GM19023 (cell line): Measurements from ENCODE around the gene ATP2A2.

ENCODE experiments used
- ATAC-seq: cut with Tn5 transposase; IDR thresholded peaks from one replicate; pipeline ENCODE4 v1.9.1; 2021; ENCODE audit warnings: mild to moderate bottlenecking, moderate library complexity; ENCODE audit not compliant: unreplicated experiment

ATP2A2 gene

DNA sequence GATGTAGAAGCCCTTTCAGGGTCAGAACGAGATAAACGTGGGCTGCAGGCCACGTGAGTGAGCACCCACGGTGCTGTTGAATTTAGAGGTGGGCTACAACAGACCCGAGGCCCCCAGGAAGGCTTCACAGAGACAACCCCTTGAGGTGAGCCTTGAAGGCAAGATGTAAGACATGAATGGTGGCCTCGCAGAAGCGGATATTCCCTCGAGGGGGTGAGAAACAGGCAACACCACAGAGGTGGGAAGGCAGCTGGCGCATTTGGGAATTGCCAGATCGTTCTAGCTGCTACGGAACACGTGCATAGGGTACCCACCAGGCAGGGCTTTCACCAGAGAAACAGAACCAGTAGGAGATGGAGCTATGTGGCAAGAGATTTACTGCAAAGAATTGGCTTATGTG is 22.6 kb upstream of the ATP2A2 start:
- ATAC-seq = no peak

DNA sequence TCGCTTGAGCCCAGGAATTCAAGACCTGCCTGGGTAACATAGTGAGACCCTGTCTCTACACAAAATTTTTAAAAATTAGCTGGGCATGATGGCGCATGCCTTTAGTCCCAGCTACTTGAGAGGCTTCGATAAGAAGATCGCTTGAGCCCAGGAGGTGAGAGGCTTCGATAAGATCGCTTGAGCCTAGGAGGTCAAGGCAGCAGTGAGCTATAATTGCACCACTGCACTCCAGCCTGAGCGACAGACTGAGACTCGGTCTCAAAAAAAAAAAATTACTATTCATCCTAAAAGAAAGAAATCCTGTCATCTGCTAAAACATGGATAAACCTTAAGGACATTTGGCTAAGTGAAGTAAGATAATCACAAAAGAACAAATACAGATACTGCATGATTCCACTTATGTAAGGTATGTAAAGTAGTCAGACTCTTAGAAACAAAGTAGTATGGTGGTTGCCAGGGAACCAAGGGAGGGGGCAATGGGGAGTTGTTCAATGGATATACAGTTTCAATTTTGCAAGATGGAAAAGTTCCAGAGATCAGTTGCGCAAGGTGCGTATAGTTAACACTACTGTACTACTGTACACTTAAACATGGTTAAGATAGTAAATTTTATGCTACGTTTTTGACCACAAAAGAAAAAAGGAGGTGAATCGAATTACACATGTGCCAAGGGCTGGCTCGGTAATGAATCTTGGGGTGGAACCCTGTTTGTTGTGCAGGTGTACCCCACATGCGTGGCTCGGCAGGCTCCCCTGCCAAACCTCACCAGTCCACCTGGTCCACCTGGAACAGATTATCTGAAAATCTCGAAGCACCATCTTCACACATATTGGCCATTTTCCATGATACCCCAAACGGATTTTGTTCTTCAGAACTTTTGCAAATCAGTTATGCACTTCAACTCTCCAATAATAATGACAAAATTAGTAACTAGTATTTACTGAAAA is 18.3 kb upstream of the ATP2A2 start:
- ATAC-seq = no peak

DNA sequence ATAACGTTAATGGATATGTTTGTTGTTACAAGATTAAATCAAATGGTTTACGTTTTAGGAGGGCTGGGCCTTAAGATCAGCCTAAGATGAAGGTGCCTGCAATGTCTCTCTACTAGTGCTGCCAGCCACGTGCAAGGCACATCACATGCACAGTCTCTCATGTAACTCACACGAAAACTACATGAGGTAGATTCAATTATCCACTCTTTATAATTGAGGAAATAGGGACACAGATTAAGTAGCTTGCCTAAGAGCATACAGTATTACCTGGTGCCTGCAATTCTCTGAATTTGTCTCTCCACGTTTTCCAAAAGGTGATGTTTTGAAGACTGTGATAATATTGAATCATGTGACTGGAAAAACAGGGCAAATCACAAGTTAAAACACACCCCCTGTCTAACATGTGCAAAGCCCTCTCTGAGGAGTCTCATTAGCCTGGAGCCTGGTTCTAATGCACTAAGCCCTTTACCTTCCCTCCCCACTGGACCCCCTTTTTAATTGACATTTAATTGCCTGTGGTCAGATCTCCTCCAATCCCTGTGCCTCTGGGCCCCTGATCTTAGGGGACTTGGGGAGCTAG is 14.6 kb upstream of the ATP2A2 start:
- no peak for ATAC-seq

DNA sequence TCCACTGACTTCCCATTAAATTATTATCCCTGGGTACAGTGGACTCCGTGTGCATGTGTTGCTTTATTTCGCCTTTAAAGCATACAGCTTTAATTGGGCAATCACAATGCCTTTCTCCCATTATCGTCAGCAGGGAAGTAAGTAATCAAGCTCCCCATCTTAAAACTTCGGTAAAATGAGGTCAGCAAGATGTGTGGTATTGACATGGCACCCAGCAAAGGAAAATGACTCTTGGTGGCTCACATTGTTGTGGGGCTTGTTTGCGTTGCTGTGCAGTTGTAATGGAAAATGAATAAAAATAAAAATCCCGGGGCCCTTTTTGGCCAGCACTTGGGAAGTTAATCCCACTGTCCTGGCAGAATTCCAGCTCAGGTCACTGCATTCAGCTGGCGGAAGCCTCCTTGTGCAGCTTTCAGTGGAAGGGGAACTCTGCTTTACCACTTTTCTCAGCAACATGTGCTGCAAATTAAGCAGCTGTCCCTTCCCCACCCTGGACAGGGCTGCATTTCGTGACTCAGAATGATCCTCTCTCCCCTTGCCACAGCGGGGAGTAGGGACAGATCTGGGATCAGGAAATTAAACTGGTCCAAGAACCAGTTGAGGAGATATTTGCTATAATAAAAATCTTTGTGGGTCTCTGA is 13.9 kb upstream of the ATP2A2 start:
- no peak for ATAC-seq

DNA sequence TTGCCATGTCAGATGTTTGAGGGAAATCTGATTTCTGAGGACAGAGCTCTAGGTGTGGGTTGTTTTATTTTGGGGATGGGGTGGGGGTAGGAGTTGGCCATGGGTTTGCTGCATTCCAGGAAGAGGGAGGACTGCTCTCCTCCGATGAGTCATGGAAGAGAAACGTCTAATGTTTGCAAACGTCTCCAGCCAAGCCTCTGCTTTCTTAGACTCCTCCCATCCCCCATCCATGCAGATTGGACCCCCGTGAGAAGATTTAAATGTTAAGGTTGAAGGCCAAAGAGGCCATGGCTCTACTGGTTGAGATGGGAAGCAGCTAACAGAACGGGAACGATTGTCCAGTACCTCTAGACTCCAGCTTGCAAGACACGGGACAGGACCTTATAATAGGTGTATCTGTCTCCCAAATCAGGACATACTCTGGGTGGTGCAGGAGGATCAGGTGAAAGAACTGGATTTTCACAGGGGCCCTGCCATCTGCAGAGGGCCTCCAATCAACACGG is 11.4 kb upstream of the ATP2A2 start:
- ATAC-seq = no peak

DNA sequence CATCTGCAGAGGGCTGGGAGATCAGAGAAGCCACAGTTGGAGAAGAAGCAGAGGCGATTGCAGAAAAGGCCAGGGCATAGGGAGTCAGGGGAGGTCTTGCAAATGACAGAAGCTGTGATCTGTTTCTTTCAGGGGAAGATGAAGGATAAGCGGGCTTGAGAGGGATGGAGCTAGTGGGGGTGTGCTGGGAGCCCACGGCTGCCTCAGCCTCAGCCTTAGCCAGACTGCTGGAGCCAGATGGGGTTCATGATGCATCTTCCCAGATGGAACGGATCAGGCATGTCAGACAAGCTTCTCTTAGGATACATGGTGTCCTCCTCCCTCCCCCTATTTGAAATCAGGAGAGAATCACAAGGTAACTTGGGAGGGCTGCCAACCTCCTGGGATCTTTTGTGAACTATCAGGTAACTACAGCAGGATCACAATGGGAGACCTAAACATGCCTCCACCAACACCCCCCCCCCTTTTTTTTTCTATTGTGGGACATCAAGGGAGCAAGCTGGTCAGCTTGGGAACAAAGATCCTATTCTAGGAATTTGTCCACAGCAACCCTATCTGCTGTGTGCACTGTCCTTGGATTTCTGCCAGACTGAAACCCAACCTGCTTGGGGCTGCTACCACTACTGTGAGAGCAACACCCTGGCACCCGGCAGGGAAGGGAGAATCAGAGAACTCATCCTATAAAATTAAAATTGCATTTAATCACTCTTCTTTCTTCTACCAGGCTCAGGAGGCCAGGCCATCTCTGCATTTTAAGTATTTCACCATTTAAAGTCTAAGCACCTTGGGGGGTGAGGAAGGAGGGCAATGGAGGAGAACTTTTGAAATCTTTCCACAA is 10.7 kb upstream of the ATP2A2 start:
- ATAC-seq = no peak

DNA sequence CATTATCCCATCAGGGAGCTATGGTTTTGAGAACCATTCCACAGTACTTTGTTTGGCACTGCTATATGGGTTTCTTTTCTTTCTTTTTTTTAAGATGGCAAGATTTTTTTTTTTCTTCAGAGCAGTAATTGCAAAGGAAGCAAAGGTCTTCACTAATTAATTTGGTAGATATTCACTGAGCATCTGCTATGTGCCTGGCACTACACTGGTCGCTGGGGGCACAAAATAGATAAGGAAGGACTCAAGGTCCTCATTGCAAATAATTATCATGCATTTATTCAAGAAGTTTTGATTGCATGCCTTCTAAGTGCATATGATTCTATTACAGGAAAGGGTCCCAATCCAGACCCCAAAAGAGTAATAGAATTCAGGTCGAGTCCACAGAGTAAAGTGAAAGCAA is 10.0 kb upstream of the ATP2A2 start:
- ATAC-seq = no peak

DNA sequence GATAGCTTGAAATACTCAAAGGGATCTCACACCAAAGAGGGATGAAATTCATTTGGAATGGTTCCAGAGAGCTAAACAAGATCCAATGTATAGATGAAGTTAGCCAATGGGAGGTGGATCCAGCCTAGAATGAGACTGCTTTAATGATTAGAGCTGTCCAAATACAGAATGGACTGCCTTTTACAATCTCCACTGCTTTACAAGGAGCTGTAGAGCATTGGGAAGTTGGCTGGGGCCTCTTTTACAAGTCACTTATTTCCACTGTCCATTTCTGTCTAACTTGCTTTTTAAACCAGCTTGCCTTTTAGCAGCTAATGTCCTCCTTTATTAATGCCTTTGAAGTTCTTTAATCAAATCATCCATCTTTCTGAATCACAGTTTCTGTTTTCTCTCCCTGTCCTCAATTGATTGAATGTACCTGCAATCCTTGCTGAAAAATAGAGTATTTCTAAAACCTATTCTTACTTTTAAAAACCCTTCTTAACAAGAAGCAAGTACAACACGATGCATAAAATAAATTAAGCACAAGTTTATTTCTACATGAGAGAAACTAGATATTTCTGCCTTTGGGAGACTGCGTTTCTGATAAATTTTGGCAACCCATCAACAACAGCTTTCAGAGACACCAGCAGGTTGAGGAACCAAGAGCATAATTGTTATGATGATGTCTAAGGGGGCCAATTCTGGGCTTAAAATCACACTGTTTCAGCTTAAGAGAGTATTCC is 3.4 kb upstream of the ATP2A2 start:
- ATAC-seq = no peak

DNA sequence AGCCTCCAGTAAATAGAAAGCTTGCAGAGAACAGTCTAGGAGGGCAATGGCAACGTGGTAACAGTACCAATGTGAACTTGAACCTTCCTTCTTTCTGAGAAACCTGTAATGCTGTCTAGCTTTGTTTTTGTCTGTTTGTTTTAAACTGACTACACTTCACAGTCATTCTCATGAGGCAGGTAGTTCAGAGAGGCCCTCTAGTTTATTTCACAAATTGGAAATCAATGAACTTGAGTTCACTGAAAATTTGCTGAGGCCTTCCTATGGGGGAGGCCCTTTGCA is 2.9 kb upstream of the ATP2A2 start:
- no peak for ATAC-seq

DNA sequence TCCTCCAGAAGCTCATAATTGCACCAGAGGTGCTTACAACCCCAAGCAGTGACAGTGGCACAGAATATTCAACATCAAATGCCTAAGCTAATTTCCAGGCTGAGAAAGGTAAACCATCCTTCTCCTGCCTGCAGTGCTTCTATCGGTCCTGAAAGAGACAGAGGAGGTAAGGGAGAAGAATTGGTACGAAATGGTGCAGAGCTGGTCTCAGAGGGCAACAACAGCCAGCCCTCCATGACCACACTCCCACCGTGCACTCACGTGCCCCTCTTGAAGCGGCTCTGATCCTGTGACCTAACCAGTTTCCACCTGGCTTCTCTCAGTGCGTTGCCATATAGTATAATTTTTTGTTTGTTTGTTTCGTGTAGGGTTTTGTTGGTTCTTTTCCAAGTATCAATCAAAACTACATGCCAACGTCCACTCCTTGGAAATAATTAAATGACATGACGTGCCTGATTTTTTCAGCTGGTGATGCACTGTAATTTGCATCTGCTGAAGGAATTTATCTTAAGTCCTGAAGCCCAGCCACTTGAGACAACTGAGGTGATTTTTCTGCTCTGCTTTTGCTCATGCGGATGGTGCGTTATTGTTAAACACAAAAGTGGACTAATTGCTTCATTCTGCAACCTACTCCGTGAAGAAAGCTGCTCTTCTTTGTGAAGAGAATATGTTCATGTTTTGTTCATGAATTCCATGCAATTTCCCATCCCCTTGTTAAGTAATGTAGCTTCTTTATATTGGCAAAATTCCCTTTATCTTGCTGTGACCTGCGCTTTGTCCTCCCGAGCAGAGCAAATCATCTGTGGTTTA is 1.3 kb upstream of the ATP2A2 start:
- no peak for ATAC-seq

DNA sequence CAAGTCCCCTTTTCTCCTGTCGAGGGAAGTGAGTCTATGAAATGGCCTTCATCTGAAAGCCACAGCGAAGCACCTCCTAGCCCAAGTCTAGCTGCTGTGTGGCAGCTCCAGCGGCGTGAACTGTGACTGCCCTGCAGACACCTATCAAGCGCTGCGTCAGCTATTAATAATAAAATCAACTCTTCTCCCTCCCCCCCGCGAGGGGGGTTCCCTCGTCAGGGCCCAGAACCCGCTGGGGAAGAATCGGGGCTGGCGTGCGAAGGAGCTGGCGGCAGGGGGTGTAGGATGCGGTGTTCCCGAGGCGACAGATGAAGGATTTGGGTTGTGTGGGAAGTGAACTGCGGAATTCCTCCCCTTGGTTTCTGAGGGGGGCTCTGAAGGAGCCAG is 662 bp upstream of the ATP2A2 start:
- peak; percentile 7 for ATAC-seq

DNA sequence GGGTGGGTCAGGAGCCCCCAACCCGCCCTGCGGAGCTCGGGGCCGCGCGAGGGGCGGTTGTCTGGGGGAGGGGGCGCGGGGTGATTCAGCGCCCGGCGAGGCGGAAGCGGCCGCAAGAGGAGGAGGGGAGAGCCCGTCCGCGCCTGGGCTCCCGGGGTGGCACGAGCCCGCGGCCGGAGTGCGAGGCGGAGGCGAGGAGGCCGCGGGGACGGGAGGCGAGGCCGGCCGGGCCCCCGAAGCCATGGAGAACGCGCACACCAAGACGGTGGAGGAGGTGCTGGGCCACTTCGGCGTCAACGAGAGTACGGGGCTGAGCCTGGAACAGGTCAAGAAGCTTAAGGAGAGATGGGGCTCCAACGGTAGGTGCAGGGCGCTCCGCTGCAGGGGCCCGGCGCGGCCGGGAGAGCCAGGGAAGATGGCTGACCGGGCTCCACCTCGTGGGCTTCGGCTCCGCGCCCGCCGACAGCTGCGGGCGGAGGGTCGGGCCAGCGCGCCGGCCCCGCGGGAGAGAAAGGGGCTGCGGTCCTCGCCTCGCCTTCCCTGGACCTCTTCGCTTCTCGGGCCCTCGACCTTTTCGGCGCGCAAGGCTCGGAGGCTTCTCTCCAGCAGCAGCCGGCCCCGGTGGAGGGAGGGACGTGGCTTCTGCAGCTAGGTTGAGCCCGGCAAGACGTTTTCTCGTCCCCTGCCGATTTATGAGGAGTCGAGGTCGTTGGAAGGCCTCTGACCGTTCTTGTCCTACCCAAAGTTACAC is 677 bp downstream of the ATP2A2 start:
- ATAC-seq = peak; percentile 32

DNA sequence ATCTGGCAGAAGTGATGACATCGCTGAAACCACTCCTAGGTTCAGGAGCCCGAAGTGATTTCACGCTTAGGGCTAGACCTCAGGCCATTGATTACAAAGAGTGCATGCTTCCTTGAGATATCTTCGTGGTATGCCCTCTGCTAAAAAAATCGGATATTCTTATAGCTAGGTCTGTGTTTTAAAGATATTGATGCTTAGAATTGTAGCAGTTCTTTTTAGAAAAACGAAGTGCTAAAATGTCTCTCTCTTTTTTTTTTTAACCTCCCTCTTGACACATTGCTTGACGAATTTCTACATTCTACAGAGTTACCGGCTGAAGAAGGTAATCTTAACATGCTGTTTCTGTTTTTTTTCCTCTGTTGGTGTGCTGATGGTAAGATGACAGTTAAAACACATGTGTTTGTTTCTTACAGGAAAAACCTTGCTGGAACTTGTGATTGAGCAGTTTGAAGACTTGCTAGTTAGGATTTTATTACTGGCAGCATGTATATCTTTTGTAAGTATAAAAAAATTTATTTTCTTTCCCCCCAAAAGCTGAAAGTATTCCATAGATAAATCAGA is 1.3 kb downstream of the ATP2A2 start:
- ATAC-seq = peak; percentile 6

DNA sequence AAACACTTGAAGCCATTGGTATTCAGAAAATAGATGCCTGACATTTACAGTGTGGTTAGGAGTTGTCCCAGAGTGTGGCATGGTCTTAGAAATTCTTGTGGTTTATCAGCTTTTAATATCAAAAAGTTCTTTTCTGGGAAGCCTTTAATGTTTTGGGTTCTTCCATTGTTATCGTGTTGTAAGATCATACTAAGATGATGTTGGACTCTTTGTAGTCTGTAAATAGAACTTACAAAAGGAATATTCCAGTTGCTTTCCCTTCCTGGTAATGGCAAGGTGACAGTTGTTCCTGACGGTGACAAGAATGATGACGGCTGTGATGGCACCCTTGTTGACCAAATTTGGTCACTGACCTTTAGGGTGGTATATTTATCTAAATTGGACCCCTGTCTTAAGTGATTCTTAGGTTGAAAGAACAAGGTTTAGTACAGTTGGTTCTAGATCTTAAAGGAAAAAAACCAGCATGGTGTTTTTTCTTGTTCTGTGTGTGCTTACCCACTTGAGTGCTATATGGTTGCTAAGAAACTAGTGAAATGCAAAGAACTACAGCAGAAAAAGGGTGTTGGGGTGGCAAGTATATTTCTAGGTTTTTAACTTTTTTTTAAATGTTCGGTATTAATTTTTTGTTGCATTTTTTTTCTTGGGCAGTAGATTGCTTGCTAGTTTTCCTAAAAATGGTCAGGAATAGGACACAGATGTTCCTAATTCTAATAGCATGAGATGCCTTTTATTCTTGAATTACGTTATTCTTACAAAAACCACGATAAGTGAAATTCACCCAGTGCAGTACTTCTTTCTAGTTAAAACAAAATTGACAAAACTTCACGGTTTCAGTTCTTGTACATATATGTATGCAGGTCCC is 2.1 kb downstream of the ATP2A2 start:
- ATAC-seq = no peak

DNA sequence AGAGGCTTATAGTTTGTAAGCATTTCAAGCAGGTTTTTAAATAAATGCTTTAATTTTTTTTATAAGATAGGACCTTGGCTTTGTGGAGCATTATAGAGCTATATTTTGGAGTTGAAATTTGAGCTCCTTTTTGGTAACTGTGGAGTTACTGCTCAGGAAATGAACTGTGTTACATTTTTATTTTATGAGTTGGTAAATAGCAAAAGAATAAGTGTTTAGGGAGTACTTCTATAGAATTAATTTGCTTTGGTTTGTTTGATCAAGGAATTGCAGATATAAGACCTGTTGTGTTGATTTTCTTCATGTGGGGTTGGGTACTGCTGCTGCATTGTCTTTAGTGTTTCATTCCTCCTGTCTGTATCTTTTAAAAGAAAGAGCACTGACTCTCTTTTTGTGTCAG is 3.5 kb downstream of the ATP2A2 start:
- ATAC-seq = no peak

DNA sequence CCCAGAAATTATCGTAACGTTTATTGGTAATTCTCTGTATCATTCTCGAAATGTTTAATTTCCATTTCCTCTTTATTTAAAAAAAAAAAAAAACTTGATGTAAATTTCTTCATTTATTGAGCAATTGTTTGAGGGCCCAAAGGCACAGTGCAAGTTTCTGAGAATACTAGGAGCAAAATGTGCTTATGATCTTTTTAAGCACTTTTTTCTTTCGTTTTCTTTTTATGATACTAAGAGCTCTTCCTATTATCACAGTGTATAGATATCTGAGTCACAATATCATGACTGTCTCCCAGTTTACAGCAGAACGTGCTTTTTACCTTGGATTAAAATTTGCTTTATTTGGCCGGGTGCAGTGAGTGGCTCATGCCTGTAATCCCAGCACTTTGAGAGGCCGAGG is 5.6 kb downstream of the ATP2A2 start:
- no peak for ATAC-seq

DNA sequence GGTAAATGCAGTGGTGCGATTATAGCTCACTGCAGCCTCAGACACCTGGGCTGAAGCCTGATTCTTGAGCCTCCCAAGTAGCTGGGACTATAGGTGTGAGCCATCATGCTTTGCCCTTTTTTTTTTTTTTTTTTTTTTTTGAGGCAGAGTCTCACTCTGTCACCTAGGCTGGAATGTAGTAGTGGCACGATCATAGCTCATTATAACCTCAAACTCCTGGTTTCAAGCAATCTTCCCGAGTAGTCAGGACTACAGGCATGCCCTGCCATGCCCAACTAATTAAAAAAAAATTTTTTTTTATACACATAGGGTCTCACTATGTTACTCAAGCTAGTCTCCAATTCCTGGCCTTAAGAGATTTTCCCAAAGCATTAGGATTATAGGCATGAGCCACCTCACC is 6.9 kb downstream of the ATP2A2 start:
- no peak for ATAC-seq
